Stomach (tissue), 4 donors: ENCODE measurements around the gene NTN1.
"Not testable (repeated sequence)": the region's sequence is repeated elsewhere in the genome, so short reads cannot be mapped to it uniquely, and the experiment has no call there.

Experiments
- EP300 ChIP-seq: sonication (generic); formaldehyde crosslinking; IDR thresholded peaks from one replicate; pipeline ENCODE4 v1.6.1; 2017; ENCODE audit warnings: antibody characterized with exemption
- POLR2AphosphoS5 ChIP-seq, 3 donors: sonication (generic); formaldehyde crosslinking; IDR thresholded peaks; one replicate each; pipeline ENCODE4 v1.6.1; 2016; ENCODE audit warnings: antibody characterized with exemption in 3 of 3
- TF ChIP-seq, protein P1 (sequence below), 7 experiments: fragments of 450-650 bp in 4 of 7; fragments of 200-600 bp in 3 of 7; sonication (generic) in 3 of 7; IDR thresholded peaks; one replicate each; pipeline ENCODE4 v1.5.1; 2016 to 2019; ENCODE audit warnings: antibody characterized with exemption in 7 of 7, control low read depth in 2 of 7, mild to moderate bottlenecking in 1 of 7

DNA sequence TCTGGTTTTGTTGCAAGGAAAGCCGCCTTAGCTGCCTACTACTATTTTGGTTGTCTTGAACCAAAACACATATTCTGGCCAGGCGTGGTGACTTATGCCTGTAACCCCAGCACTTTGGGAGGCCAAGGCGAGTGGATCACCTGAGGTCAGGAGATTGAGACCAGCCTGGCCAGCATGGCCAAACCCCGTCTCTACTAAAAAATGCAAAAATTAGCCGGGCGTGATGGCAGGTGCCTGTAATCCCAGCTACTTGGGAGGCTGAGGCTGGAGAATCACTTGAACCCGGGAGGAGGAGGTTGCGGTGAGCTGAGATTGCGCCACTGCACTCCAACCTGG, 236.3 kb downstream of the NTN1 start:
- TF ChIP-seq, protein P1, sequence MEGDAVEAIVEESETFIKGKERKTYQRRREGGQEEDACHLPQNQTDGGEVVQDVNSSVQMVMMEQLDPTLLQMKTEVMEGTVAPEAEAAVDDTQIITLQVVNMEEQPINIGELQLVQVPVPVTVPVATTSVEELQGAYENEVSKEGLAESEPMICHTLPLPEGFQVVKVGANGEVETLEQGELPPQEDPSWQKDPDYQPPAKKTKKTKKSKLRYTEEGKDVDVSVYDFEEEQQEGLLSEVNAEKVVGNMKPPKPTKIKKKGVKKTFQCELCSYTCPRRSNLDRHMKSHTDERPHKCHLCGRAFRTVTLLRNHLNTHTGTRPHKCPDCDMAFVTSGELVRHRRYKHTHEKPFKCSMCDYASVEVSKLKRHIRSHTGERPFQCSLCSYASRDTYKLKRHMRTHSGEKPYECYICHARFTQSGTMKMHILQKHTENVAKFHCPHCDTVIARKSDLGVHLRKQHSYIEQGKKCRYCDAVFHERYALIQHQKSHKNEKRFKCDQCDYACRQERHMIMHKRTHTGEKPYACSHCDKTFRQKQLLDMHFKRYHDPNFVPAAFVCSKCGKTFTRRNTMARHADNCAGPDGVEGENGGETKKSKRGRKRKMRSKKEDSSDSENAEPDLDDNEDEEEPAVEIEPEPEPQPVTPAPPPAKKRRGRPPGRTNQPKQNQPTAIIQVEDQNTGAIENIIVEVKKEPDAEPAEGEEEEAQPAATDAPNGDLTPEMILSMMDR (IDR thresholded peaks at IDR 0.05) = not testable (repeated sequence)
- not testable (repeated sequence) for TF ChIP-seq EP300; POLR2AphosphoS5 (IDR thresholded peaks at IDR 0.05)
